HUES48 (cell line): ENCODE measurements around the gene SGSH.

ENCODE experiments used
- H3K27ac ChIP-seq: one replicate; pipeline ENCODE4 v1.7.0; 2013; ENCODE audit warnings: low read depth, low read length, inconsistent platforms
- H3K27me3 ChIP-seq: 2 replicates; pipeline ENCODE4 v1.6.1; 2013; ENCODE audit warnings: mild to moderate bottlenecking, low read length; ENCODE audit not compliant: control insufficient read depth, insufficient read depth
- H3K36me3 ChIP-seq: 2 replicates; pipeline ENCODE4 v1.6.1; 2013; ENCODE audit warnings: low read length; ENCODE audit not compliant: control insufficient read depth, insufficient read depth
- H3K4me1 ChIP-seq: 2 replicates; pipeline ENCODE4 v1.6.1; 2013; ENCODE audit warnings: mild to moderate bottlenecking, low read length; ENCODE audit not compliant: control insufficient read depth, insufficient read depth
- H3K4me3 ChIP-seq: 2 replicates; pipeline ENCODE4 v1.5.1; 2013; ENCODE audit warnings: mild to moderate bottlenecking, low read depth, low read length
- H3K9ac ChIP-seq: 2 replicates; pipeline ENCODE4 v1.6.1; 2013; ENCODE audit warnings: mild to moderate bottlenecking, low read depth, low read length, moderate library complexity
- H3K9me3 ChIP-seq: 2 replicates; pipeline ENCODE4 v1.6.1; 2013; ENCODE audit warnings: low read length; ENCODE audit not compliant: control insufficient read depth, insufficient read depth

Gene SGSH

GRCh38 chr17:80182118-80182844, 37.9 kb downstream of the SGSH start:
- Histone ChIP-seq H3K27ac (no peak overlapping the region), H3K36me3 (no peaks in the 10 kb centered on the region), H3K4me1 (no peaks in the 10 kb centered on the region), H3K4me3 (no peak overlapping the region), H3K9ac (no peak overlapping the region), H3K9me3 (no peaks in the 10 kb centered on the region), H3K27me3 (no peaks in the 10 kb centered on the region)

GRCh38 chr17:80181431-80181830, 38.7 kb downstream of the SGSH start:
- Histone ChIP-seq H3K27me3 (no peaks in the 10 kb centered on the region), H3K4me1 (no peaks in the 10 kb centered on the region), H3K9me3 (no peaks in the 10 kb centered on the region), H3K36me3 (no peaks in the 10 kb centered on the region), H3K9ac (no peak overlapping the region), H3K27ac (no peak overlapping the region), H3K4me3 (no peak overlapping the region)

GRCh38 chr17:80180192-80180591, 39.9 kb downstream of the SGSH start:
- no peak overlapping the region for H3K9ac ChIP-seq

GRCh38 chr17:80177986-80178595, 42.0 kb downstream of the SGSH start:
- no peaks in the 10 kb centered on the region for H3K36me3 ChIP-seq
- no peak overlapping the region for H3K4me3 ChIP-seq
- no peak overlapping the region for H3K9ac ChIP-seq
- no peaks in the 10 kb centered on the region for H3K27me3 ChIP-seq
- no peaks in the 10 kb centered on the region for H3K9me3 ChIP-seq
- H3K27ac ChIP-seq: no peak overlapping the region
- H3K4me1 ChIP-seq: 0 out of 2 replicates have a peak, but pooled peaks cover 3% of the 10 kb centered on the region

More at GRCh38 chr17:80180192-80180591, 39.9 kb downstream of the SGSH start:
- H3K4me3 ChIP-seq: no peak overlapping the region
- 0 out of 2 replicates have a peak, but pooled peaks cover 3% of the 10 kb centered on the region for H3K4me1 ChIP-seq
- no peaks in the 10 kb centered on the region for H3K27me3 ChIP-seq
- no peaks in the 10 kb centered on the region for H3K9me3 ChIP-seq
- H3K27ac ChIP-seq: no peak overlapping the region
- no peaks in the 10 kb centered on the region for H3K36me3 ChIP-seq

GRCh38 chr17:80176757-80177156, 43.4 kb downstream of the SGSH start:
- Histone ChIP-seq H3K27ac (no peak overlapping the region), H3K9me3 (no peaks in the 10 kb centered on the region), H3K27me3 (no peaks in the 10 kb centered on the region), H3K4me1 (0 out of 2 replicates have a peak, but pooled peaks cover 3% of the 10 kb centered on the region), H3K36me3 (no peaks in the 10 kb centered on the region), H3K9ac (no peak overlapping the region), H3K4me3 (no peak overlapping the region)

GRCh38 chr17:80173916-80174315, 46.2 kb downstream of the SGSH start:
- no peaks in the 10 kb centered on the region for H3K9me3 ChIP-seq
- no peaks in the 10 kb centered on the region for H3K36me3 ChIP-seq
- H3K27me3 ChIP-seq: no peaks in the 10 kb centered on the region
- H3K4me3 ChIP-seq: no peak overlapping the region
- H3K4me1 ChIP-seq: 0 out of 2 replicates have a peak, but pooled peaks cover 3% of the 10 kb centered on the region
- no peak overlapping the region for H3K27ac ChIP-seq
- H3K9ac ChIP-seq: no peak overlapping the region

GRCh38 chr17:80173126-80173525, 47.0 kb downstream of the SGSH start:
- Histone ChIP-seq H3K27ac (no peak overlapping the region), H3K36me3 (no peaks in the 10 kb centered on the region), H3K27me3 (no peaks in the 10 kb centered on the region), H3K9me3 (no peaks in the 10 kb centered on the region), H3K4me1 (0 out of 2 replicates have a peak, but pooled peaks cover 3% of the 10 kb centered on the region), H3K4me3 (no peak overlapping the region), H3K9ac (no peak overlapping the region)

- Histone ChIP-seq H3K9me3 (no peaks in the 10 kb centered on the region), H3K27me3 (no peaks in the 10 kb centered on the region), H3K4me1 (0 out of 2 replicates have a peak, but pooled peaks cover 3% of the 10 kb centered on the region)
Observed at GRCh38 chr17:80171681-80172080, 48.5 kb downstream of the SGSH start.

GRCh38 chr17:80169784-80170500, 50.2 kb downstream of the SGSH start, which contains the start of gene CARD14:
CARD14 (plus strand) TSS chr17:80170030; CDS start chr17:80181439, 11,409 bp downstream.
- no peaks in the 10 kb centered on the region for H3K36me3 ChIP-seq
- no peaks in the 10 kb centered on the region for H3K4me1 ChIP-seq
- no peaks in the 10 kb centered on the region for H3K27me3 ChIP-seq
- no peak within 1 kb of the TSS for H3K27ac ChIP-seq
- no peaks in the 10 kb centered on the region for H3K9me3 ChIP-seq
- no peak within 1 kb of the TSS for H3K4me3 ChIP-seq
- H3K9ac ChIP-seq: no peak within 1 kb of the TSS

More at GRCh38 chr17:80171681-80172080, 48.5 kb downstream of the SGSH start:
- no peak overlapping the region for H3K27ac ChIP-seq
- no peak overlapping the region for H3K9ac ChIP-seq
- no peaks in the 10 kb centered on the region for H3K36me3 ChIP-seq
- H3K4me3 ChIP-seq: no peak overlapping the region

- no peaks in the 10 kb centered on the region for H3K4me1 ChIP-seq
Observed at GRCh38 chr17:80169107-80169506, 51.0 kb downstream of the SGSH start.

GRCh38 chr17:80168371-80168770, 51.8 kb downstream of the SGSH start:
- Histone ChIP-seq H3K27ac (no peak overlapping the region), H3K4me1 (no peaks in the 10 kb centered on the region), H3K4me3 (no peak overlapping the region), H3K9ac (no peak overlapping the region), H3K9me3 (no peaks in the 10 kb centered on the region), H3K36me3 (no peaks in the 10 kb centered on the region), H3K27me3 (no peaks in the 10 kb centered on the region)

More at GRCh38 chr17:80169107-80169506, 51.0 kb downstream of the SGSH start:
- H3K9me3 ChIP-seq: no peaks in the 10 kb centered on the region
- H3K36me3 ChIP-seq: no peaks in the 10 kb centered on the region
- no peak overlapping the region for H3K9ac ChIP-seq
- no peaks in the 10 kb centered on the region for H3K27me3 ChIP-seq
- H3K4me3 ChIP-seq: no peak overlapping the region
- H3K27ac ChIP-seq: no peak overlapping the region
